ENCODE measurements around the gene DHCR7.
A peak's percentile ranks its signal among the peaks of the same experiment; 100 is the strongest.

The DHCR7 gene

DNA sequence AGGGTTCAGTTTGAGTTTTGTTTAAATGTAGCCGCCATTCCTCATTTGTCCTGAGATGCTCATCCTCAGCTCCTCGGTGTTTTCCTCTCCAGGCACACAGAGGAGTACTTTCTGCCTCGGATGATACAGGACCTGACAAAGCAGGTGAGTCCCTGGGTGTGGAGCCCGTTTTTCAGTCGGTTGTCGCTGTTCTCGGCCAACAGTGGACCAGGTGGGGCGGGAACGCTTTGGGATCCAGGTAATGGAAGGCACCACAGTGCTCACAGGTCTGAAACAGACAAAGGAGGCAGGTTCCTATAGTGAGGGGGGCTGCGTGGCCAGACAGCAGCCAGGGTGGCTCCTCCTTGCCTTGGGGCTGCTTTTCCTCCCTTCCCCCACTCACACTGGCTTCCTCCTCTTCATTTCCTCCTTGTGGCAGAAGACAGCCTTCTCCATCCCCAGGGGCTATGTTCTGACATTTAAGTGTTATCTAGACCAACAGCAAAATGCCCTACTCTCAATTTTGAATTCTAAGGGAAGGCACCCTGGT, 24.2 kb upstream of the DHCR7 start:
- H3K9me3 Mint-ChIP-seq = no peaks in the 10 kb centered on the region
- H3K27me3 Mint-ChIP-seq = no peaks in the 10 kb centered on the region
- H3K4me3 Mint-ChIP-seq = no peak overlapping the region
- peaks cover 48% of the 10 kb centered on the region for H3K36me3 Mint-ChIP-seq (ENCODE audit: low read depth)
- no peak overlapping the region for H3K27ac Mint-ChIP-seq
- H3K4me1 Mint-ChIP-seq (ENCODE audit: low read depth) = no peaks in the 10 kb centered on the region

DNA sequence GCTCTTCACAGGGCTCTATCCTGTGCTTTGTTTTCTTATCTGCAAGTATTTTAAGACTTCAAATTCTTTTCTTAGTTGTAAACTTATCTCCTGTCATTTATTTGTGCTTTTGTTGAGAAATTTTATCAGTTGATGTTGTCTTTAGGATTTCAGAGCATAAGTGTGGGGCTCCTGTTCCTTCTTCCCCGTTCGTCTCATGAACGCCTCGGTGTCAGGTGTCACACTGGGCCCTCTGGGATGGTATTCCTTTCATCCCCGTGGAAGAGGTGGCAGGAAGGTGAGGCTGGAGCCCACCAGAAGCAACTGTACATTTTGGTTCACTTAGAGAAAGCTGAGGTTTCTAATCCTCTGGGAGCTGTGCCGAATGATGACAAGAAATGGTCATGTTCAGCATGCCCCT, 22.8 kb upstream of the DHCR7 start:
- Mint-ChIP-seq H3K4me3 (no peak overlapping the region), H3K36me3 (ENCODE audit: low read depth) (peaks cover 48% of the 10 kb centered on the region), H3K27me3 (no peaks in the 10 kb centered on the region), H3K27ac (no peak overlapping the region), H3K9me3 (no peaks in the 10 kb centered on the region), H3K4me1 (ENCODE audit: low read depth) (no peaks in the 10 kb centered on the region)

GRCh38 chr11:71467164-71467563, 19.0 kb upstream of the DHCR7 start:
- Mint-ChIP-seq H3K36me3 (ENCODE audit: low read depth) (peaks cover 61% of the 10 kb centered on the region), H3K27ac (no peak overlapping the region)

GRCh38 chr11:71466358-71466757, 18.2 kb upstream of the DHCR7 start:
- Mint-ChIP-seq H3K4me3 (no peak overlapping the region), H3K36me3 (ENCODE audit: low read depth) (peaks cover 65% of the 10 kb centered on the region), H3K27me3 (no peaks in the 10 kb centered on the region), H3K27ac (no peak overlapping the region), H3K9me3 (no peaks in the 10 kb centered on the region), H3K4me1 (ENCODE audit: low read depth) (peaks cover 8% of the 10 kb centered on the region)

More at GRCh38 chr11:71467164-71467563, 19.0 kb upstream of the DHCR7 start:
- H3K9me3 Mint-ChIP-seq = no peaks in the 10 kb centered on the region
- no peak overlapping the region for H3K4me3 Mint-ChIP-seq
- H3K4me1 Mint-ChIP-seq (ENCODE audit: low read depth) = peaks cover 8% of the 10 kb centered on the region
- H3K27me3 Mint-ChIP-seq = no peaks in the 10 kb centered on the region

- Mint-ChIP-seq H3K4me3 (no peak overlapping the region), H3K4me1 (ENCODE audit: low read depth) (peaks cover 8% of the 10 kb centered on the region), H3K27ac (no peak overlapping the region), H3K36me3 (ENCODE audit: low read depth) (peaks cover 75% of the 10 kb centered on the region), H3K27me3 (no peaks in the 10 kb centered on the region), H3K9me3 (no peaks in the 10 kb centered on the region)
Measured at GRCh38 chr11:71465054-71465453, 16.9 kb upstream of the DHCR7 start.

- Mint-ChIP-seq H3K4me1 (ENCODE audit: low read depth) (peaks cover 8% of the 10 kb centered on the region), H3K9me3 (no peaks in the 10 kb centered on the region), H3K4me3 (no peak overlapping the region), H3K36me3 (ENCODE audit: low read depth) (peaks cover 77% of the 10 kb centered on the region), H3K27ac (no peak overlapping the region), H3K27me3 (no peaks in the 10 kb centered on the region)
Measured at GRCh38 chr11:71463331-71464211, 15.4 kb upstream of the DHCR7 start.

GRCh38 chr11:71462726-71463125, 14.5 kb upstream of the DHCR7 start:
- Mint-ChIP-seq H3K27me3 (no peaks in the 10 kb centered on the region), H3K4me1 (ENCODE audit: low read depth) (peaks cover 8% of the 10 kb centered on the region), H3K27ac (no peak overlapping the region), H3K9me3 (no peaks in the 10 kb centered on the region), H3K36me3 (ENCODE audit: low read depth) (peaks cover 74% of the 10 kb centered on the region), H3K4me3 (no peak overlapping the region)

GRCh38 chr11:71461696-71462095, 13.5 kb upstream of the DHCR7 start:
- Mint-ChIP-seq H3K27ac (no peak overlapping the region), H3K9me3 (no peaks in the 10 kb centered on the region), H3K4me1 (ENCODE audit: low read depth) (peaks cover 8% of the 10 kb centered on the region), H3K27me3 (no peaks in the 10 kb centered on the region), H3K36me3 (ENCODE audit: low read depth) (peaks cover 68% of the 10 kb centered on the region), H3K4me3 (no peak overlapping the region)

- H3K27me3 Mint-ChIP-seq = no peaks in the 10 kb centered on the region
- H3K36me3 Mint-ChIP-seq (ENCODE audit: low read depth) = peaks cover 78% of the 10 kb centered on the region
- peaks cover 3% of the 10 kb centered on the region for H3K4me1 Mint-ChIP-seq (ENCODE audit: low read depth)
- H3K27ac Mint-ChIP-seq = no peak overlapping the region
- H3K9me3 Mint-ChIP-seq = no peaks in the 10 kb centered on the region
- H3K4me3 Mint-ChIP-seq = no peak overlapping the region
Measured at GRCh38 chr11:71459767-71460320, 11.7 kb upstream of the DHCR7 start.

GRCh38 chr11:71459076-71459766, 11.0 kb upstream of the DHCR7 start:
- H3K36me3 Mint-ChIP-seq (ENCODE audit: low read depth) = peaks cover 76% of the 10 kb centered on the region
- no peaks in the 10 kb centered on the region for H3K27me3 Mint-ChIP-seq
- no peak overlapping the region for H3K4me3 Mint-ChIP-seq
- H3K27ac Mint-ChIP-seq = no peak overlapping the region
- H3K9me3 Mint-ChIP-seq = no peaks in the 10 kb centered on the region
- peaks cover 8% of the 10 kb centered on the region for H3K4me1 Mint-ChIP-seq (ENCODE audit: low read depth)

- Mint-ChIP-seq H3K36me3 (ENCODE audit: low read depth) (peaks cover 68% of the 10 kb centered on the region), H3K27ac (no peak overlapping the region), H3K9me3 (no peaks in the 10 kb centered on the region), H3K4me1 (ENCODE audit: low read depth) (peaks cover 16% of the 10 kb centered on the region), H3K4me3 (no peak overlapping the region), H3K27me3 (no peaks in the 10 kb centered on the region)
Measured at GRCh38 chr11:71458146-71459070, 10.2 kb upstream of the DHCR7 start.

- Mint-ChIP-seq H3K9me3 (no peaks in the 10 kb centered on the region), H3K4me1 (ENCODE audit: low read depth) (peaks cover 24% of the 10 kb centered on the region), H3K36me3 (ENCODE audit: low read depth) (peaks cover 53% of the 10 kb centered on the region), H3K27ac (no peak overlapping the region), H3K27me3 (no peaks in the 10 kb centered on the region), H3K4me3 (no peak overlapping the region)
Measured at GRCh38 chr11:71456831-71457230, 8.6 kb upstream of the DHCR7 start.

GRCh38 chr11:71456294-71456693, 8.1 kb upstream of the DHCR7 start:
- peaks cover 49% of the 10 kb centered on the region for H3K36me3 Mint-ChIP-seq (ENCODE audit: low read depth)
- no peak overlapping the region for H3K4me3 Mint-ChIP-seq
- no peaks in the 10 kb centered on the region for H3K9me3 Mint-ChIP-seq
- H3K27ac Mint-ChIP-seq = no peak overlapping the region
- H3K4me1 Mint-ChIP-seq (ENCODE audit: low read depth) = peaks cover 29% of the 10 kb centered on the region
- H3K27me3 Mint-ChIP-seq = no peaks in the 10 kb centered on the region

DNA sequence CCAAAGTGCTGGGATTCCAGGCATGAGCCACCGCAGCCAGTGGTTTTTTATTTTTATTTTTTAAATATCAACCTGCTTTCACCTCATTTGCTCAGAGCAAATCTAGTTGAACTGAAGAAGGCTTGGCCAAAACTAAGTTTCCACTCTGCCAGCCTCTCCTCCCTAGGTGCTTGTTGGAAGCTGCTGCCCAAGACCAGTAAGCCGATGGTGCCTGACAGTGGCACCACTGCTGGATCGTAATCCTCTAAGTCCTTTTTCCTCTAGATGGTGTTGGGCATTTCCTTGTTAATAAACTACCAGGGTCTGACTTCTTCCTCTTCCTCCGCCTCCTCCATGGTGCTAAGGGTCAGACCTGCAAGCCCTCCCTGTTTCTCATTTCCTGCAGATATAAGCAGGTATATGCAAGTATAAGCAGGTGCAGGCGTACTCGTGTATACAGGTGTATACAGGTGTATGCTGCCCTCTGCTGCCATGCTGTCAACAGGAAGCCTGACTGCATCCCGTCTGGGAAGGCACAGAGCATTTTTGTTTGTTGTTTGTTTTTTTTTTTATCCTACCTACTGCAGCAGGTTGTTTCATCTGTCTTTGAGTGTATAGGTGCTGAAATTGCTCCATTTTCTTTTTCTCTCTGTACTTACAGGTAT, 6.4 kb upstream of the DHCR7 start:
- Mint-ChIP-seq H3K27ac (no peak overlapping the region), H3K36me3 (ENCODE audit: low read depth) (peaks cover 32% of the 10 kb centered on the region), H3K4me3 (peak overlapping the region; percentile 92), H3K27me3 (no peaks in the 10 kb centered on the region), H3K4me1 (ENCODE audit: low read depth) (peaks cover 46% of the 10 kb centered on the region), H3K9me3 (no peaks in the 10 kb centered on the region)

All from stimulated activated naive CD8-positive, alpha-beta T cell treated with anti-CD3 and anti-CD28 coated beads, Interleukin-15, Interleukin-2, amounts not matched to agents 100 ng/mL and 50 ng/mL, for 24 hours (primary cell).